Transverse colon (tissue), 4 donors: ENCODE measurements around the gene GTF3C5. TPM values are rescaled to one million over a fixed set of nuclear protein-coding genes. Genes with fewer than 3 reads are reported as not detected.
"Not testable (repeated sequence)": the region's sequence is repeated elsewhere in the genome, so short reads cannot be mapped to it uniquely, and the experiment has no call there.

ENCODE experiments used
- DNase-seq: peaks from one replicate; pipeline ENCODE4 v3.0.0-alpha.2; 2019
- H3K27ac ChIP-seq, 4 donors: fragments of 200-600 bp; sonication (generic); 2 replicates each; pipeline ENCODE4 v1.5.1; 2016 to 2018; ENCODE audit warnings: inconsistent platforms in 4 of 4
- H3K27me3 ChIP-seq: fragments of 200-600 bp; sonication (generic); 2 replicates; pipeline ENCODE4 v1.5.1; 2017; ENCODE audit warnings: inconsistent platforms
- H3K36me3 ChIP-seq, 4 donors: fragments of 200-600 bp; sonication (generic); 2 replicates each; pipeline ENCODE4 v1.5.1; 2017 to 2019; ENCODE audit warnings: inconsistent platforms in 4 of 4
- H3K4me1 ChIP-seq, 4 donors: fragments of 200-600 bp; sonication (generic); 2 replicates each; pipeline ENCODE4 v1.5.1; 2017 to 2020; ENCODE audit warnings: inconsistent platforms in 4 of 4
- H3K4me3 ChIP-seq, 4 donors: fragments of 200-600 bp; sonication (generic); 1 replicate in 1 of 4; 2 replicates in 3 of 4; pipeline versions ENCODE4 v1.5.1 to v1.6.1; 2017 to 2019; ENCODE audit warnings: inconsistent platforms in 4 of 4
- H3K9me3 ChIP-seq, 2 donors: fragments of 200-600 bp; sonication (generic); 2 replicates each; pipeline ENCODE4 v1.5.1; 2017 to 2019; ENCODE audit warnings: inconsistent platforms in 2 of 2
- CTCF ChIP-seq, 5 experiments: fragments of 200-600 bp in 3 of 5; fragments of 450-650 bp in 2 of 5; sonication (generic) in 3 of 5; IDR thresholded peaks; 1 replicate in 2 of 5; 2 replicates in 3 of 5; pipeline ENCODE4 v1.5.1; 2016 to 2017; ENCODE audit warnings: antibody characterized with exemption in 5 of 5, inconsistent platforms in 3 of 5, mild to moderate bottlenecking in 2 of 5, moderate library complexity in 1 of 5
- EP300 ChIP-seq: sonication (generic); formaldehyde crosslinking; IDR thresholded peaks from one replicate; pipeline ENCODE4 v1.6.1; 2017; ENCODE audit warnings: antibody characterized with exemption, low read depth
- POLR2A ChIP-seq: fragments of 450-650 bp; IDR thresholded peaks from one replicate; pipeline ENCODE4 v1.6.1; 2016; ENCODE audit warnings: antibody characterized with exemption, mild to moderate bottlenecking, moderate library complexity
- POLR2AphosphoS5 ChIP-seq, 3 donors: sonication (generic); formaldehyde crosslinking; IDR thresholded peaks; one replicate each; pipeline ENCODE4 v1.6.1; 2016; ENCODE audit warnings: antibody characterized with exemption in 3 of 3
- WGBS, 2 donors: methylation state at CpG; one replicate each; pipeline ENCODE4 v1.1.5; 2018; ENCODE audit warnings: low coverage in 1 of 2; 5-methylcytosine and 5-hydroxymethylcytosine counted together
- in situ Hi-C, 4 donors: fragments of 200-750 bp; cut with MboI; loops; one replicate each; pipeline versions ENCODE4 v1.15.0 to v1.15.1; 2017; ENCODE audit warnings: low sequenced_read_pairs in 3 of 4, low pct_ligation_motif_present in 1 of 4, low pct_unique_long_range_greater_than_20kb in 1 of 4
- intact Hi-C: fragments of 100-400 bp; cut with DNase I; formaldehyde crosslinking; loops from one replicate; pipeline ENCODE4 v1.15.1; 2023; ENCODE audit warnings: low total_unique reads
- total RNA-seq, 4 donors: library from RNA; depleted of rRNA; stranded (reverse); fragments of >200 nt; gene quantifications; one replicate each; pipeline ENCODE4 v1.1.0, GENCODE V29; 2016

The GTF3C5 gene
- total RNA-seq, 4 donors from 2014 or later = 44.5 to 56.9 (median 50.2) TPM

GRCh38 chr9:133071484-133072150, 40.8 kb downstream of the GTF3C5 start:
- no peak for DNase-seq
- intact Hi-C loops = no loop called here
- no peak overlapping the region for H3K4me3 ChIP-seq
- H3K36me3 ChIP-seq = no peaks in the 10 kb centered on the region
- no peak for TF ChIP-seq EP300
- no peak for TF ChIP-seq CTCF (IDR thresholded peaks at IDR 0.05)
- TF ChIP-seq POLR2A = no peak
- in situ Hi-C loops = no loop called here
- H3K27ac ChIP-seq = no peak overlapping the region
- no peaks in the 10 kb centered on the region for H3K27me3 ChIP-seq
- H3K9me3 ChIP-seq = no peaks in the 10 kb centered on the region
- peaks cover 0 to 4% (median 0%) of the 10 kb centered on the region in 4 donors for H3K4me1 ChIP-seq
- WGBS, 2 donors = 94% methylated on average over 5 of the region's 33 CpGs; no CpG with 5 or more reads in 1 of the 2 donors

DNA sequence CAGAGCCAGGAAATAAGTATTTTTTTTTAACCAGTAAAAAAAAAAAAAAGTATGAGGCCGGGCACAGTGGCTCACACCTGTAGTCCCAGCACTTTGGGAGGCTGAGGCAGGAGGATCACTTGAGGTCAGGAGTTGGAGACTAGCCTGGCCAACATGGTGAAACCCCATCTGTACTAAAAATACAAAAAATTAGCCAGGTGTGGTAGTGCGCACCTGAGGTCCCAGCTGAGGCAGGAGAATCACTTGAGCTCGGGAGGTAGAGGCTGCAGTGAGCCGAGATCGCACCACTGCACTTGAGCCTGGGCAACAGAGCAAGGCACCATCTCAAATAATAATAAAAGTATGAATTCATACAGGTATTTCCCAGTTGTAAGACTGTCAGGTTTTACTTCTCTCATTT, 41.4 kb downstream of the GTF3C5 start:
- intact Hi-C loops, H3K27me3 ChIP-seq, H3K4me1 ChIP-seq, H3K9me3 ChIP-seq, in situ Hi-C loops, H3K4me3 ChIP-seq, H3K36me3 ChIP-seq, H3K27ac ChIP-seq, DNase-seq: not testable (repeated sequence)
- WGBS, 2 donors = 84 to 94% methylated on average over 2 to 5 of the region's 5 CpGs

DNA sequence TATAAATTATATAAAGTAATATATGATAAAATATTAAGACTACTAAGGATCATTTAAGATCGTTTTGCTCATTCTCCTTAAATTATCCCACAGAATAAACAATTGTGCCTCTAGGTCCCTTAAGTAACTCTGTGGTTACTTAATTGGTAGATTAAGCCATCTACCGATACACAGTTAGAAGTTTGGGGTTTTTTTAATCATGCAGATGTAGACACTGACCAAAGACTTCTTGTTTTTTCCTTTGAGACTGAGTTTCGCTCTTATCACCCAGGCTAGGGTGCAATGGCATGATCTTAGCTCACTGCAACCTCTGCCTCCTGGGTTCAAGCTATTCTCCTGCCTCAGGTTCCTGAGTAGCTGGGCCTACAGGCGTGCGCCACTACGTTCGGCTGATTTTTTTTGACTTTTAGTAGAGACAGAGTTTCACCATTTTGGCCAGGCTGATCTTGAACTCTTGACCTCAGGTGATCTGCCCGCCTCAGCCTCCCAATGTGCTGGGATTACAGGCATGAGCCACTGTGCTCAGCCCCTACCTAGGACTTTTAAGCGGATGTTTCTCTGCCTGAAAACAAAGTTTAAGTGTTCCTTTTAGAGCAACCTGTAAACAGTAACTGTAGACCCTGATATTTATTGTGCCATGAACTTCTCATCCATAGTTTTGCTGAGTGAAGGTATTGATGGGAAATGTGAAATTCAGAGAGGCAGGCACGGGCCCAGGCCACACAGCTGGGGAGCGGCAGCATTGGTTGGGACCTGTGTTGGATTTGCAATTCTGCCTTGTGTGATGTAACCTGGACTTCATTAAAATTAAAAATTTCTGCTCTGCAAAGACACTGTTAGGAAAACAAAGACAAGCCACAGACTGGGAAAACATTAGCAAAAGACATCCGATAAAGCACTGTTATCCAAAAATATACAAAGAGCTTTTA, 42.6 kb downstream of the GTF3C5 start:
- no peaks in the 10 kb centered on the region for H3K36me3 ChIP-seq
- no peak overlapping the region for H3K4me3 ChIP-seq
- intact Hi-C loops (no loop called here), in situ Hi-C loops (no loop called here)
- no peak overlapping the region for H3K27ac ChIP-seq
- no peak for DNase-seq
- no peak for TF ChIP-seq EP300
- TF ChIP-seq CTCF (IDR thresholded peaks at IDR 0.05) = no peak
- TF ChIP-seq POLR2A = no peak
- no peak for TF ChIP-seq POLR2AphosphoS5 (IDR thresholded peaks at IDR 0.05)
- H3K27me3 ChIP-seq = no peaks in the 10 kb centered on the region
- peaks cover 0 to 4% (median 0%) of the 10 kb centered on the region in 4 donors for H3K4me1 ChIP-seq
- H3K9me3 ChIP-seq = no peaks in the 10 kb centered on the region
- 80 to 82% methylated on average over 8 to 10 of the region's 12 CpGs for WGBS, 2 donors

DNA sequence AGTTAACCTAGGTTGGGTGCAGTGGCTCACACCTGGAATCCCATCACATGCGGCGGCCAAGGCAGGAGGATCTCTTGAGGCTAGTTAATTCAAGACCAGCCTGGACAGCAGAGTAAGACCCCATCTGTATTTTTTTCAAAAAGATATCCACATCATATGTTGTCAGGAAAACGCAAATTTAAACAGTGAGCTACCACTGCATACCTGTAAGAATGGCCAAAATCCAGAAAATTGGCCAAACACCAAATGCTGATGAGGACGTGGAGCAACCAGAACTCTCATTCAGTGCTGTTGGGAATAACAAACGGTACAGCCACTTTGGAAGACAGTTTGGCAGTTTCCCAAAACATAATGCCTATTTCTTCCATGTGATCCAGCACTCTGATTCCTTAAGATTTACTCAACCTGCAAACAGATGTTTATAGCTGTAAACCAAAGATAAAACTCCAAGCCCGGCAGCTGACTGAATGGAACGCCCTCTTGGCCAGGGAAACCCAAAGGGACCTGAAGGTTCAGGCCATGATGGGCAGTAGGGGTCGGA, 43.4 kb downstream of the GTF3C5 start:
- WGBS, 2 donors = 23 to 53% methylated on average over 4 to 8 of the region's 8 CpGs
- Histone ChIP-seq H3K36me3 (no peaks in the 10 kb centered on the region), H3K4me3 (no peak overlapping the region), H3K9me3 (no peaks in the 10 kb centered on the region), H3K4me1 (peaks cover 0 to 4% (median 0%) of the 10 kb centered on the region in 4 donors), H3K27me3 (no peaks in the 10 kb centered on the region), H3K27ac (no peak overlapping the region)
- in situ Hi-C loops (no loop called here), intact Hi-C loops (no loop called here)
- DNase-seq = no peak
- TF ChIP-seq POLR2AphosphoS5 (IDR thresholded peaks at IDR 0.05) = no peak
- no peak for TF ChIP-seq CTCF (IDR thresholded peaks at IDR 0.05)
- no peak for TF ChIP-seq POLR2A
- TF ChIP-seq EP300 = no peak
